GM12878 (cell line): Measurements from ENCODE around the gene PET117. TPM values are rescaled to one million over a fixed set of nuclear protein-coding genes. Genes with fewer than 3 reads are reported as not detected.

Source experiments
- ATAC-seq: fragments of 200-7000 bp; cut with Tn5 transposase; 3 replicates; pipeline ENCODE4 v1.9.1; 2020; ENCODE audit warnings: mild to moderate bottlenecking, moderate library complexity
- BruUV-seq: library from RNA; stranded (reverse); fragments of 400-500 nt; replicated peaks from 2 replicates; lab custom pipeline; 2021; lab: Mats Ljungman, UMichigan
- CTCF ChIA-PET: fragments of 300-600 bp; sonication (Branson Sonifier 250); formaldehyde crosslinking; extraction: SDS; loops from one replicate; lab custom pipeline; 2021; ENCODE audit warnings: inconsistent platforms; lab: Yijun Ruan, JAX
- POLR2A ChIA-PET: fragments of 350-600 bp; formaldehyde crosslinking; extraction: SDS; loops from one replicate; lab custom pipeline; 2021; ENCODE audit warnings: inconsistent platforms; lab: Charles Lee
- RAD21 ChIA-PET: fragments of 300-600 bp; sonication (Branson Sonifier 250); formaldehyde crosslinking; loops from one replicate; lab custom pipeline; 2023; ENCODE audit warnings: antibody characterized with exemption; ENCODE audit not compliant: unreplicated experiment; lab: Charles Lee
- SMC1A ChIA-PET: fragments of 300-600 bp; sonication (Branson Sonifier 250); formaldehyde crosslinking; loops from one replicate; lab custom pipeline; 2023; ENCODE audit not compliant: unreplicated experiment, uncharacterized antibody; lab: Charles Lee
- DNase-seq: peaks from one replicate; pipeline ENCODE4 v3.0.0-alpha.2; 2011; ENCODE audit warnings: low read depth, low spot score
- FAIRE-seq: peaks from 3 replicates; lab custom pipeline; 2011; peaks lifted over from hg19 to GRCh38; lab: Jason Lieb, UNC
- H2AFZ ChIP-seq: 2 replicates; pipeline ENCODE4 v1.6.0; 2011; ENCODE audit warnings: low read depth, low read length, control low read depth; ENCODE audit not compliant: control insufficient read depth
- H3K27ac ChIP-seq: 2 replicates; pipeline ENCODE4 v1.5.1; 2011; ENCODE audit warnings: control low read depth; ENCODE audit not compliant: control insufficient read depth, insufficient read depth
- H3K27me3 ChIP-seq, 2 experiments: replicated peaks in 1 of 2; 2 replicates each; pipeline versions ENCODE4 v1.6.0 to v1.6.1; 2011; ENCODE audit warnings: low read length in 1 of 2; ENCODE audit not compliant: control insufficient read depth in 2 of 2, insufficient read depth in 2 of 2
- H3K36me3 ChIP-seq, 2 experiments: 2 replicates each; pipeline ENCODE4 v1.5.1; 2011; ENCODE audit warnings: low read length in 1 of 2; ENCODE audit not compliant: control insufficient read depth in 2 of 2, insufficient read depth in 2 of 2
- H3K4me1 ChIP-seq: 2 replicates; pipeline ENCODE4 v1.6.1; 2011; ENCODE audit warnings: mild to moderate bottlenecking, low read length, moderate library complexity, mixed read lengths; ENCODE audit not compliant: control insufficient read depth, insufficient read depth
- H3K4me2 ChIP-seq: 2 replicates; pipeline ENCODE4 v1.6.0; 2011; ENCODE audit warnings: control low read depth; ENCODE audit not compliant: control insufficient read depth, insufficient read depth
- H3K4me3 ChIP-seq: fragments of 200-600 bp; sonication (generic); 2 replicates; pipeline ENCODE4 v1.5.1; 2016
- H3K79me2 ChIP-seq: 2 replicates; pipeline ENCODE4 v1.6.0; 2011; ENCODE audit warnings: low read length; ENCODE audit not compliant: control insufficient read depth, insufficient read depth
- H3K9ac ChIP-seq: 2 replicates; pipeline ENCODE4 v1.8.0; 2011; ENCODE audit warnings: low read length, control low read depth, mixed read lengths; ENCODE audit not compliant: control insufficient read depth, insufficient read depth
- H3K9me3 ChIP-seq: replicated peaks from 3 replicates; pipeline ENCODE4 v1.5.1; 2011; ENCODE audit warnings: mild to moderate bottlenecking, low read length; ENCODE audit not compliant: control insufficient read depth, insufficient read depth
- H4K20me1 ChIP-seq: 2 replicates; pipeline ENCODE4 v1.6.0; 2011; ENCODE audit not compliant: control insufficient read depth, insufficient read depth
- MYC ChIP-seq: IDR thresholded peaks from 2 replicates; pipeline ENCODE4 v1.6.1; 2011; ENCODE audit warnings: mild to moderate bottlenecking, low read length, moderate library complexity, inconsistent platforms; ENCODE audit not compliant: insufficient read depth, insufficient replicate concordance, insufficient read length, severe bottlenecking
- NBN ChIP-seq: fragments of 450-650 bp; IDR thresholded peaks from 2 replicates; pipeline ENCODE4 v1.6.1; 2016
- POLR2AphosphoS2 ChIP-seq: IDR thresholded peaks from 2 replicates; pipeline ENCODE4 v1.6.1; 2011; ENCODE audit warnings: low read depth, mild to moderate bottlenecking, low read length, improper control_type of control experiment, moderate library complexity
- POU2F2 ChIP-seq: IDR thresholded peaks from 3 replicates; pipeline ENCODE4 v1.6.1; 2011; ENCODE audit warnings: low read depth, mild to moderate bottlenecking, low read length, borderline replicate concordance
- RB1 ChIP-seq: fragments of 450-650 bp; formaldehyde crosslinking; IDR thresholded peaks from 2 replicates; pipeline ENCODE4 v1.6.1; 2017; ENCODE audit warnings: mild to moderate bottlenecking, borderline replicate concordance
- RBBP5 ChIP-seq: fragments of 200-600 bp; sonication (generic); conservative IDR thresholded peaks from 2 replicates; pipeline ENCODE4 v1.6.1; 2016
- ZNF622 ChIP-seq: fragments of 450-650 bp; IDR thresholded peaks from 2 replicates; pipeline ENCODE4 v1.6.1; 2017; ENCODE audit warnings: mild to moderate bottlenecking, inconsistent platforms
- ZSCAN29 ChIP-seq: fragments of 450-650 bp; IDR thresholded peaks from 2 replicates; pipeline ENCODE4 v1.6.1; 2017; ENCODE audit warnings: mild to moderate bottlenecking, moderate library complexity
- WGBS: methylation state at CpG from one replicate; pipeline ENCODE4 v1.1.6; 2016; ENCODE audit warnings: low lambda C conversion rate; ENCODE audit not compliant: insufficient replicate concordance, insufficient coverage; ENCODE audit errors: missing lambda C conversion rate; 5-methylcytosine and 5-hydroxymethylcytosine counted together
- in situ Hi-C: fragments of 300-500 bp; cut with MboI; formaldehyde crosslinking; loops from 9 replicates; pipeline ENCODE4 v1.14.3; 2018; ENCODE audit warnings: mixed read lengths
- intact Hi-C: fragments of 100-400 bp; cut with micrococcal nuclease; formaldehyde crosslinking; loops from one replicate; pipeline ENCODE4 v1.14.2; 2022; ENCODE audit not compliant: unreplicated experiment
- polyA plus RNA-seq, 11 experiments: library from polyadenylated mRNA; depleted of rRNA in 4 of 11; unstranded in 6 of 11; stranded (reverse) in 5 of 11; fragments of >200 nt; fragmentation: Nextera tagmentation in 4 of 11; fragmentation: Illumina TruSeq in 1 of 11; extraction: Ambion mirVana in 4 of 11; extraction: Trizol in 1 of 11; gene quantifications; 1 replicate in 1 of 11; 2 replicates in 10 of 11; pipeline versions ENCODE4 v1.2.1 to v1.2.3, GENCODE V29; 2011 to 2016; ENCODE audit warnings: inconsistent platforms in 2 of 11, missing spikeins in 2 of 11, low read depth in 1 of 11
- total RNA-seq, 4 experiments: library from RNA; depleted of rRNA in 3 of 4; stranded (reverse); fragments of >200 nt in 3 of 4; fragmentation: Illumina TruSeq in 1 of 4; extraction: Trizol in 1 of 4; gene quantifications; 2 replicates each; pipeline versions ENCODE4 v1.2.1 to v1.2.3, GENCODE V29; 2013 to 2021
- TF ChIP-seq, protein P1 (sequence below): fragments of 450-650 bp; formaldehyde crosslinking; IDR thresholded peaks from 2 replicates; pipeline ENCODE4 v1.4.0; 2020; ENCODE audit warnings: mild to moderate bottlenecking, moderate library complexity
- TF ChIP-seq, protein P2 (sequence below): fragments of 450-650 bp; formaldehyde crosslinking; IDR thresholded peaks from 2 replicates; pipeline ENCODE4 v1.4.0; 2022; ENCODE audit warnings: mild to moderate bottlenecking, moderate library complexity

The PET117 gene
- total and polyA plus RNA-seq, 10 of the 15 experiments (the other 5 are each of a cell fraction or from before 2014, with no cell fraction given), result 6.0 to 20.6 (median 11.8) TPM

GRCh38 chr20:18093388-18093787 is 44.3 kb upstream of the PET117 start:
- no peak overlapping the region for H3K27ac ChIP-seq
- H2AFZ ChIP-seq, result no peak overlapping the region
- POLR2A ChIA-PET, result no interaction called here
- DNase-seq (no peak), FAIRE-seq (no peak), ATAC-seq (no peak)
- TF ChIP-seq NBN (no peak), POU2F2 (no peak), POLR2AphosphoS2 (no peak), ZSCAN29 (no peak), MYC (no peak), ZNF622 (no peak), RBBP5 (no peak), RB1 (no peak)
- TF ChIP-seq, protein P1, sequence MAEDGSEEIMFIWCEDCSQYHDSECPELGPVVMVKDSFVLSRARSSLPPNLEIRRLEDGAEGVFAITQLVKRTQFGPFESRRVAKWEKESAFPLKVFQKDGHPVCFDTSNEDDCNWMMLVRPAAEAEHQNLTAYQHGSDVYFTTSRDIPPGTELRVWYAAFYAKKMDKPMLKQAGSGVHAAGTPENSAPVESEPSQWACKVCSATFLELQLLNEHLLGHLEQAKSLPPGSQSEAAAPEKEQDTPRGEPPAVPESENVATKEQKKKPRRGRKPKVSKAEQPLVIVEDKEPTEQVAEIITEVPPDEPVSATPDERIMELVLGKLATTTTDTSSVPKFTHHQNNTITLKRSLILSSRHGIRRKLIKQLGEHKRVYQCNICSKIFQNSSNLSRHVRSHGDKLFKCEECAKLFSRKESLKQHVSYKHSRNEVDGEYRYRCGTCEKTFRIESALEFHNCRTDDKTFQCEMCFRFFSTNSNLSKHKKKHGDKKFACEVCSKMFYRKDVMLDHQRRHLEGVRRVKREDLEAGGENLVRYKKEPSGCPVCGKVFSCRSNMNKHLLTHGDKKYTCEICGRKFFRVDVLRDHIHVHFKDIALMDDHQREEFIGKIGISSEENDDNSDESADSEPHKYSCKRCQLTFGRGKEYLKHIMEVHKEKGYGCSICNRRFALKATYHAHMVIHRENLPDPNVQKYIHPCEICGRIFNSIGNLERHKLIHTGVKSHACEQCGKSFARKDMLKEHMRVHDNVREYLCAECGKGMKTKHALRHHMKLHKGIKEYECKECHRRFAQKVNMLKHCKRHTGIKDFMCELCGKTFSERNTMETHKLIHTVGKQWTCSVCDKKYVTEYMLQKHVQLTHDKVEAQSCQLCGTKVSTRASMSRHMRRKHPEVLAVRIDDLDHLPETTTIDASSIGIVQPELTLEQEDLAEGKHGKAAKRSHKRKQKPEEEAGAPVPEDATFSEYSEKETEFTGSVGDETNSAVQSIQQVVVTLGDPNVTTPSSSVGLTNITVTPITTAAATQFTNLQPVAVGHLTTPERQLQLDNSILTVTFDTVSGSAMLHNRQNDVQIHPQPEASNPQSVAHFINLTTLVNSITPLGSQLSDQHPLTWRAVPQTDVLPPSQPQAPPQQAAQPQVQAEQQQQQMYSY, result no peak
- TF ChIP-seq, protein P2, sequence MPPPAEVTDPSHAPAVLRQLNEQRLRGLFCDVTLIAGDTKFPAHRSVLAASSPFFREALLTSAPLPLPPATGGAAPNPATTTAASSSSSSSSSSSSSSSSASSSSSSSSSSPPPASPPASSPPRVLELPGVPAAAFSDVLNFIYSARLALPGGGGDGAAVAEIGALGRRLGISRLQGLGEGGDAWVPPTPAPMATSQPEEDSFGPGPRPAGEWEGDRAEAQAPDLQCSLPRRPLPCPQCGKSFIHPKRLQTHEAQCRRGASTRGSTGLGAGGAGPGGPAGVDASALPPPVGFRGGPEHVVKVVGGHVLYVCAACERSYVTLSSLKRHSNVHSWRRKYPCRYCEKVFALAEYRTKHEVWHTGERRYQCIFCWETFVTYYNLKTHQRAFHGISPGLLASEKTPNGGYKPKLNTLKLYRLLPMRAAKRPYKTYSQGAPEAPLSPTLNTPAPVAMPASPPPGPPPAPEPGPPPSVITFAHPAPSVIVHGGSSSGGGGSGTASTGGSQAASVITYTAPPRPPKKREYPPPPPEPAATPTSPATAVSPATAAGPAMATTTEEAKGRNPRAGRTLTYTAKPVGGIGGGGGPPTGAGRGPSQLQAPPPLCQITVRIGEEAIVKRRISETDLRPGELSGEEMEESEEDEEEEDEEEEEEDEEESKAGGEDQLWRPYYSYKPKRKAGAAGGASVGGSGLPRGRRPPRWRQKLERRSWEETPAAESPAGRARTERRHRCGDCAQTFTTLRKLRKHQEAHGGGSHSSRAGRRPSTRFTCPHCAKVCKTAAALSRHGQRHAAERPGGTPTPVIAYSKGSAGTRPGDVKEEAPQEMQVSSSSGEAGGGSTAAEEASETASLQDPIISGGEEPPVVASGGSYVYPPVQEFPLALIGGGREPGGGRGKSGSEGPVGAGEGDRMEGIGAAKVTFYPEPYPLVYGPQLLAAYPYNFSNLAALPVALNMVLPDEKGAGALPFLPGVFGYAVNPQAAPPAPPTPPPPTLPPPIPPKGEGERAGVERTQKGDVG, result no peak
- H4K20me1 ChIP-seq, result no peaks in the 10 kb centered on the region
- RAD21 ChIA-PET, result no interaction called here
- H3K4me3 ChIP-seq, result no peak overlapping the region
- H3K36me3 ChIP-seq, result no peaks in the 10 kb centered on the region
- in situ Hi-C loops (no loop called here), intact Hi-C loops (no loop called here)
- no TSS peak for BruUV-seq
- SMC1A ChIA-PET, result no interaction called here
- H3K9me3 ChIP-seq, result no peaks in the 10 kb centered on the region
- CTCF ChIA-PET, result no interaction called here
- 46% methylated on average over 10 of the region's 10 CpGs for WGBS
- H3K4me1 ChIP-seq, result no peaks in the 10 kb centered on the region
- H3K9ac ChIP-seq, result no peak overlapping the region
- H3K4me2 ChIP-seq, result no peak overlapping the region
- H3K79me2 ChIP-seq, result no peaks in the 10 kb centered on the region
- H3K27me3 ChIP-seq, result no peaks in the 10 kb centered on the region; a peak in 1 of 4 replicates
